HAP-1 (cell line): ENCODE results near the gene SLC12A3.
"Not testable (repeated sequence)": the region's sequence is repeated elsewhere in the genome, so short reads cannot be mapped to it uniquely, and the experiment has no call there.

Experiments
- DNase-seq, 2 experiments: peaks; one replicate each; pipeline ENCODE4 v3.0.0-alpha.2; 2016 to 2020; ENCODE audit warnings: low spot score in 2 of 2
- H3K27me3 ChIP-seq: fragments of 250-450 bp; sonication (Bioruptor Pico); 2 replicates; pipeline ENCODE4 v1.5.1; 2020; ENCODE audit warnings: low read depth, mild to moderate bottlenecking, moderate library complexity
- H3K36me3 ChIP-seq: fragments of 250-450 bp; sonication (Bioruptor Pico); replicated peaks from 2 replicates; pipeline ENCODE4 v1.5.1; 2020; ENCODE audit warnings: mild to moderate bottlenecking
- H3K4me1 ChIP-seq: fragments of 250-450 bp; sonication (Bioruptor Pico); 2 replicates; pipeline ENCODE4 v1.5.1; 2020; ENCODE audit warnings: mild to moderate bottlenecking
- H3K4me3 ChIP-seq: fragments of 250-450 bp; sonication (Bioruptor Pico); 2 replicates; pipeline ENCODE4 v1.5.1; 2020; ENCODE audit warnings: mild to moderate bottlenecking, moderate library complexity
- H3K9me3 ChIP-seq: fragments of 250-450 bp; sonication (Bioruptor Pico); 2 replicates; pipeline ENCODE4 v1.5.1; 2020; ENCODE audit warnings: mild to moderate bottlenecking, moderate library complexity
- in situ Hi-C: fragments of 300-500 bp; cut with MboI; formaldehyde crosslinking; loops from 3 replicates; pipeline ENCODE4 v1.14.3; 2020; ENCODE audit warnings: low sequenced_read_pairs, inconsistent platforms, mixed read lengths

Gene SLC12A3

DNA sequence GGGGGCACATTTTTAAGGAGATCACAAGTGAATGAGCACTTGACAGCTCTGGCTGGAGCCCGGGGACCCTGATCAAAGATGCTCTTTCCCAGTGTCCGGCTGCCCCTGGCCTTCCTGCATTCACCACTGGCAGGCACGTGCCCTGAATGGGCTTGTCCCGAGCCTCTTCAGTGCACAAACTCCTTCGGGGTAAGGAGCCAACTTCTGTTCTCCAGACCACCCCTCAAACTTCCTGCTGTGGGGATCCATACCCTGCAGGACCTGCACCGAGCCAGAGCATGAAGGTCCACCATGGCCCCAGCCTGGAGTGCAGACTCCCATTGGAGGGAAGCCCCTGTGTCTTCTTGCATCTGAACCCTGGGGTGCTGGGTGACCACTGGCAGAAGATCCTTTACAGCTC lies 9.8 kb upstream of the SLC12A3 start:
- H3K4me3 ChIP-seq: no peak overlapping the region
- no peak for DNase-seq
- H3K9me3 ChIP-seq: no peaks in the 10 kb centered on the region
- no peaks in the 10 kb centered on the region for H3K36me3 ChIP-seq
- in situ Hi-C loops: no loop called here
- H3K27me3 ChIP-seq: no peaks in the 10 kb centered on the region
- H3K4me1 ChIP-seq: peaks cover 5% of the 10 kb centered on the region

DNA sequence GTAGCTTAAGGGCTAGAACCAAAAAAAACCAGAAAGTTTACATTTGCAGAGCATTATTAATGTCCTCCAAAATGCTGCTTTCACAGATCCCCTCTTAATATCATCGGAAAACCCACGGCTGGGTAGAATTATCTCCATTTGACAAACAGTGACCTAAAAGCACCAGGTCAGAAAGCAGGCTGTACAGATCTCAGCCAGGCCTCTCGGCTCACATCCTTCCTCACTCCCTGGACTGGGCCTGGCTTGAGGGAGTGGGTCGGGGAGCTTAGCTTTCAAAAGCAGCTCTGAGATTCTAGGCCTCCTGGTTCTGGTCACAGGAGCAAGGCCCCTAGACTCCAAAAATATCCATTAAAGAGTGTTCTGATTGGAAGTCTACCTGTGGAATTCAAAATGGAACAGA lies 9.1 kb upstream of the SLC12A3 start:
- DNase-seq: no peak

DNA sequence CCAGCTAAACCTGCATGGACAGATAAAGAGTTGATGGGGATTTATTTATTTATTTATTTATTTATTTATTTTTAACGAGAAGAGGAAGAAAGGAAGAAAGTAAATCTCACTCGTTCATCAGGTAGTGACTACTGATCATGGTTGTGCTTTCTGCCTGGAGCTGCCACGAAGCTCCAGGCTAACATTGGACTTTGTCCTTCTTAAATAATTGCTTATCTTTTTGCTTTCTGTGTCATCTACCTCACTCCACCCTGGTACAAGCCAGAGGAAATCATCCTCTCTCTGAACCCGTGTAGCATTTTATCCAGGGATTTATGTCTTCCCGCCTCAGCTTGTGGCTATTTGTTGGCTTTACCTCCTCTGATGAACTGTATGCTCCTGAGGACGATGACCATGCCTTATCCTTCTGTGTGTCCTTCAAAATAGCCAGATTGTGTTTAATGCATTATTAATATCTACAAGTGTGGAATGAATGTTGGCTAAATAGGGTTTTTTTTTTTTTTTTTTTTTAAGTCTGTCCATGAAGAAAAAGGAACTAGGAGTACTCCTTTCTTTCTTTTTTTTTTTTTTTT lies 8.0 kb upstream of the SLC12A3 start:
- no peaks in the 10 kb centered on the region for H3K27me3 ChIP-seq
- no peaks in the 10 kb centered on the region for H3K36me3 ChIP-seq
- H3K4me3 ChIP-seq: no peak overlapping the region
- in situ Hi-C loops: no loop called here
- H3K9me3 ChIP-seq: no peaks in the 10 kb centered on the region
- no peak for DNase-seq
- H3K4me1 ChIP-seq: peaks cover 20% of the 10 kb centered on the region

More for the DNA sequence above, 9.1 kb upstream of the SLC12A3 start:
- Histone ChIP-seq H3K4me1 (peaks cover 13% of the 10 kb centered on the region), H3K4me3 (no peak overlapping the region), H3K27me3 (no peaks in the 10 kb centered on the region), H3K36me3 (no peaks in the 10 kb centered on the region), H3K9me3 (no peaks in the 10 kb centered on the region)
- in situ Hi-C loops: no loop called here

DNA sequence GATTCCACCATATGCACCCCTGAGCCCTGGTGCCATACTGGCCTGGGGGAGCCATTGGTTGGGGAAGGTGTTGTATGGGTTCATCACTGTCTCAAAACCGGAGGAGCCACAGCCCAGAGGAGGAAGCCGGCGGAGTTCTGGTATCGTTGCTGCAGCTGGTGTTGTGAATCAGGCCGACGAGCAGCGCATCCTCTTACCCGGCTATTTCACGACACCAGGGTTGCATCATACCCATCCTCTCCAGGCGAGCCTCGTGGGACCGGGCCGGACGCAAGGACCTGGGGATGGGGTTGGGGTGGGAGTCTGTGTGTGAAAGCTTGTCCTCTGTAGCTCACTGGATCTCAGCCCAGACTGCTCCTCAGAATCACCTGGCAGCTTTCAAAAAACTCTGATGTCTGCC lies 6.6 kb upstream of the SLC12A3 start:
- Histone ChIP-seq H3K4me1 (peaks cover 30% of the 10 kb centered on the region), H3K4me3 (no peak overlapping the region), H3K9me3 (no peaks in the 10 kb centered on the region), H3K36me3 (no peaks in the 10 kb centered on the region), H3K27me3 (no peaks in the 10 kb centered on the region)
- in situ Hi-C loops: no loop called here
- DNase-seq: no peak

DNA sequence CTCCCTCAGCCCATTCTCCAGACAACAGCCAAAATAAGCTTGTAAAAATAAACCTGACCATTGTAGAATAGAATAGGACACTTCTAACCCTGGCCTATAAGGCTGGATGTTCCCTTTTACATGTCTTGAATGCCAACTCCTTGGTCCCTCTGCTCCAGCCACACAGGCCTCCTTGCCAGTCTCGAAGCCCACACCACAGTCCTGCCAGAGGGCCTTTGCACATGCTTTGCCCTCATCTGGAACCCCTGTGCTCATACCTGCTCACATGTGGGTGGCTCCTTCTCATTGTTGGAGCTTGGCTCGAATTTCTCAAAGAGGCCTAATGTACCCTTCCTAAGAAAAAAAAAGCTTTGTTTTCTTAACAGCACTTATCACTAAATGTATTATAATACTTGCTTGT lies 5.4 kb upstream of the SLC12A3 start:
- no peaks in the 10 kb centered on the region for H3K9me3 ChIP-seq
- in situ Hi-C loops: no loop called here
- H3K27me3 ChIP-seq: no peaks in the 10 kb centered on the region
- no peak overlapping the region for H3K4me3 ChIP-seq
- H3K36me3 ChIP-seq: no peaks in the 10 kb centered on the region
- no peak for DNase-seq
- peaks cover 35% of the 10 kb centered on the region for H3K4me1 ChIP-seq

DNA sequence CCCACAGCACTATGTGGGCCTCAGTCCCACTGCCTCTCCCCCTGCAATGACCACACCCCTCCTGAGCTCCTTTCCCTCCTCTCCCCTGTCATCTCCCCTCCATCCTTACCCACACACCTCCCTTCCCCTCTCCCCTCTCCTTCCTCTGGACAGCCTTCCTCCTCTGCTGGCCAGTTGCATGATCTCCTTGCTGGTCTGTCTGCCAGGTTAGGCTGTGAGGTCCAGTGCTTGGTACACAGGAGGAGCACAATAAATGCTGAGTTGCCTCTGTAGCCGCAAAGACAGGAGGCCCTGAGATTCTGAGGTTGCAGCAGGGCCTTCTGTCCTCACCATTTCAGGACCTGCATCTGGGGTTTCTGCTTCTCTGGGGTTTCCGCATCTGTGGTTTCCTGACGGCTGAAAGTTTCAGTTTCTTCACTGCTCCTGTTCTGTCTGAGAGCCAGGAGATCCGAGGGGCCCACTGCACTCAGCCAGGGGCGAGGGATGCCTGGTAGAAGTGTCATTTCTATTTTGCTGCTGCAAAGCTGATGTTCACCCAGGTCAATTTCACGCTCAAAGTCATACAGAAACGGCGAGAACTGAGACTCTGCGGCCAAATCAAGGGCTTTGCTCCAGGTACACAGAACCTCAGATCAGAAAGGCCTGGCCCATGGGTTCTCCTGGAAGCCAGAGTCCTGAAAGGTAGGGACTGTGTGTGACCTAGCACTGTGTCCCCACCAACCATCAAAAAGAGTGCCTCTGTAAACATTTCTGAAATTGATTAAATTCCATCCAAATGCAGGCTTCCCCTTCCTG lies 4.6 kb upstream of the SLC12A3 start:
- Histone ChIP-seq H3K4me1 (peaks cover 41% of the 10 kb centered on the region), H3K27me3 (no peaks in the 10 kb centered on the region), H3K4me3 (no peak overlapping the region), H3K9me3 (no peaks in the 10 kb centered on the region), H3K36me3 (no peaks in the 10 kb centered on the region)
- in situ Hi-C loops: no loop called here
- no peak for DNase-seq

DNA sequence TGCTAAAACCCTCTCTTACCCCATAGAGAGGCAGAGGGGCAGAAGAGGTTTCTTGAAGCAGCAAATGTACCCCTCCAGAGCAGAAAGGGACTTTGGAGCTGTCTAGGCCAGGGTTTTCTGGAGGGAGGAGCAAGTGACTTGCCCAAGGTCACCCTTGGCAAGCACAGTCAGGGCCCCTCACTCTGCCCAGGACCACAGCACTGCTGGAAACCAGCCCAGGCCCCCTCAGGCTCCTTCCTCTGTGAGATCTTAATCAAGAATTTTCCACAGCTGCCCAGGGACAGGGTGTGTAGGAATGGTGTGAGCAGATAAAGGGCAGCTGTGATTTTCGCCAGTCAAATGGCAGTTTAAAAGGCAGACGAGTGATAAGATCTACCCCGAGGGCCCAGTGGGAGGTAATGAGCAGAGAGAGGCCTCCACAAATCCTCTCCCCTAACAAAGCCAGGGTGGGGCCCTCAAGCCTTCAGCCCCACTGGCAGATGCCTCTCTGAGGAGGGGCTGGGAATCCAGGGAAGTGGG lies 3.9 kb upstream of the SLC12A3 start:
- no peak overlapping the region for H3K4me3 ChIP-seq
- no peaks in the 10 kb centered on the region for H3K9me3 ChIP-seq
- peak; percentile 97 to 98 for DNase-seq
- in situ Hi-C loops: no loop called here
- H3K4me1 ChIP-seq: peaks cover 41% of the 10 kb centered on the region
- H3K27me3 ChIP-seq: no peaks in the 10 kb centered on the region
- H3K36me3 ChIP-seq: no peaks in the 10 kb centered on the region

DNA sequence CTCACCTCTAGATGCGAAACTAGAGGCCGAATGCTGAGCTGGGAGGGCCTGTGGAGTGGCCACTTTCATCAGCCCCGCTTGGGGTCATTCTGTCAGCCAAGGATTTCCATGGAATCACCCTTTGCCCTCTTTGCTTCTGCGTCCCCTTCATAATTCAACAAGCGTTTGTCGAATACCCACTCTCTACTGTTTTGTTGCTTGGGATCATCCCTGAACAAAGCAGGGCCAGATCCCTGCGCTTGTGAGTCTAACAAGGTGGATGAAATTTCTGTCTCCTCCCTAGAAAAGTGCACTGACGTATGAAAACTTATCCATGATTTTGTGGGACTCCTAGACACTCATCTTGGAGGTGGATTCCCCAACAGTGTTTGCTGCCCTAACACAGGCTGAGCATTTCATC lies 3.3 kb upstream of the SLC12A3 start:
- Histone ChIP-seq H3K36me3 (no peaks in the 10 kb centered on the region), H3K9me3 (no peaks in the 10 kb centered on the region), H3K4me3 (no peak overlapping the region), H3K4me1 (peaks cover 41% of the 10 kb centered on the region), H3K27me3 (no peaks in the 10 kb centered on the region)
- DNase-seq: peak; percentile 62 to 79
- in situ Hi-C loops: no loop called here

DNA sequence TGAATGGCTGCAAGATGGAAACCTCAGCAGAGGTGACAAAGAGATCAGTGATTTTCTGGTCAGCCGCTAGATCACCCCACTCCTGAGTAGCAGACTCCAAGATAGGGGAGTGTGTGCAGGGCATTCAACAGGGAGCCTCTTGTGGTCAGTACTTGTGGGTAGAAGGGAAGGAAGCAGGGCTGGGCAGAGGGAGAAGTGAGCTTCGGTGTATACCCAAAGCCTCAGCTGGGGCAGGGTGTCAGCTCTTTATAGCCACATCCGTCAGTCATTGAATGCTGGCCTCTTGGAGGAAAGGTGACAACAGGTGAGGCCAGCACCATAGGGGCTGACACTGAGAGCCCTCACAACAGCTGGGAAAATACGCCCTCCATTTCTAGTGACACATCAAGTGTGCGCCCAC lies 2.2 kb upstream of the SLC12A3 start:
- Histone ChIP-seq H3K4me1 (peaks cover 46% of the 10 kb centered on the region), H3K9me3 (no peaks in the 10 kb centered on the region), H3K36me3 (no peaks in the 10 kb centered on the region), H3K4me3 (no peak overlapping the region), H3K27me3 (no peaks in the 10 kb centered on the region)
- in situ Hi-C loops: no loop called here
- DNase-seq: no peak

DNA sequence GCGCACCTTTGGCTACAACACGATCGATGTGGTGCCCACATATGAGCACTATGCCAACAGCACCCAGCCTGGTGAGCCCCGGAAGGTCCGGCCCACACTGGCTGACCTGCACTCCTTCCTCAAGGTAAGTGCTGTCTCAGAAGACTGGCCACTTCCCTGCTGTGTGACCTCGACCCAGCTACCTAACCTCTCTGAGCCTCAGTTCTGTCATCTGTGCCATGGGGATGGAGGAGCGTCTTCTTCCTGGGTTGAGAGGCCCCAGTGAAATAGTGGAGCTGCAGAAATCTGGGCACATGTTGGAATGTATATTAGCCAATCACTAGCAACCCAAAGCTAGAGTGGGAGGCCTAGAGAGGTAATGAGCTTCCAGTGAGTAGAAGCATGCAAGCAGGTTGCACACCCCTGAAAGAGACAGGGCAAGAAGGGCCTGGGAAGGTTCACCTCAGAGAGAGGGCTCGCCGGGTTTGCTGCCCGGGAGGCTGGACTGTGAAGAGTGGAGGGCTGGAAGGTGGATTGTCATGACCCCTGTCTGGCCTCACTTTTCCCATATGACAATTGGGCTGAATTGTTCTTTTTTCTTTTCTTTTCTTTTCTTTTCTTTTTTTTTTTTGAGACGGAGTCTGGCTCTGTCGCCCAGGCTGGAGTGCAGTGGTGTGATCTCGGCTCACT lies 521 bp downstream of the SLC12A3 start:
- no peaks in the 10 kb centered on the region for H3K27me3 ChIP-seq
- no peaks in the 10 kb centered on the region for H3K9me3 ChIP-seq
- DNase-seq: no peak
- peaks cover 38% of the 10 kb centered on the region for H3K4me1 ChIP-seq
- H3K36me3 ChIP-seq: no peaks in the 10 kb centered on the region
- in situ Hi-C loops: loop anchor here (5.0 kb wide), 1 partner anchor 72 kb away; no protein-coding TSS in a partner anchor
- no peak overlapping the region for H3K4me3 ChIP-seq

DNA sequence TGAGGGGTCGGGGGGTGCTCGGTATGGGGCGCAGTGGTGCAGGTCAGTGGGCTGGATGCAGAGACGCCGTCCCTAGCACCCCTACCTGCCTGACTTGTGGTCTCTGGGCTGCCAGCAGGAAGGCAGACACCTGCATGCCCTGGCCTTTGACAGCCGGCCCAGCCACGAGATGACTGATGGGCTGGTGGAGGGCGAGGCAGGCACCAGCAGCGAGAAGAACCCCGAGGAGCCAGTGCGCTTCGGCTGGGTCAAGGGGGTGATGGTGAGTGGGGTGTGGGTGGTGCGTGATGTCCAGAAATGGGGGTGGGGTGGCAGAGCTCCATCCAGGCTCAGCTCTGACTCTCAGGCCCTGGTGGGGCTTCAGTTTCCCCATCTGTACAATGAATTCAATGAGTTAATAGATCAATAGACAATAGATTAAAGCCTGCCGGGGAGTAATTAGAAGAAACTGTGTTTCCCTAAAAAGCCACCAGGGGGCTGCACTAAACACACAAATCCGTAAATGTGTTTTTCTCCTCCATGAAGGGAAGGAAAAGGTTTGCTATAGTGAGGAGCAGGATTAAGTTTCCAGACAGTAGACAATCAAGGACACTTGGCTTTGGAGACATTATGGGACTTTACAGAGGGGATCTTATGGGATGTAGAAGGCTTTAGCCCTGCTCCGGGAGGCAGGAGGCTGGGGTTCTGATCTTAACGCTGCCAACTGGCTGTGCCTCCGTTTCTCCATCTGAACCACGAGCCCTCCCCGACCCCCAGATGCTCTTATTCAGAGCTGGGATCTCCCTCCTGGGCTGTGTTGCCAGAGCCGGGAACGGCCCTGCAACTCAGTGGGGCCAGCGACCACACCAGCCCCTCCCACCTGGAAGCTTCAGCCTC lies 2.2 kb downstream of the SLC12A3 start:
- no peaks in the 10 kb centered on the region for H3K9me3 ChIP-seq
- in situ Hi-C loops: loop anchor here (5.0 kb wide), 1 partner anchor 70 kb away; no protein-coding TSS in a partner anchor
- no peaks in the 10 kb centered on the region for H3K36me3 ChIP-seq
- peak; percentile 70 to 87 for DNase-seq
- no peak overlapping the region for H3K4me3 ChIP-seq
- H3K27me3 ChIP-seq: no peaks in the 10 kb centered on the region
- H3K4me1 ChIP-seq: peaks cover 24% of the 10 kb centered on the region

DNA sequence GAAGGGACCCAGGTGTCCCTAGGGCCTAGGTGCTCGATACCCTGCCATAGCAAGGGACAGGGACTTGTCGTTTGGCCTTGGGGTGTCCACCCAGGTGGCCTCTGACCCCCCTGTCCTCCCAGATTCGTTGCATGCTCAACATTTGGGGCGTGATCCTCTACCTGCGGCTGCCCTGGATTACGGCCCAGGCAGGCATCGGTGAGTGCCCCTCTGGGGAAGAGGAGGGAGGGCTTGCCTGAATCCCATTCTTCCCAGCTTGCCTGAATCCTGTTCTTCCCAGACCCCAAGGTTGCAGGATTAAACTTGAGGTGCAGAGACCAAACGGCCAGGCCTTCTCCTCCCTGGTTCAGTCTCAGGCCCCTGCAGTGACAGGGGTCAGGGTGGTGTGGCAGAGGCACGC lies 3.2 kb downstream of the SLC12A3 start:
- no peaks in the 10 kb centered on the region for H3K27me3 ChIP-seq
- in situ Hi-C loops: loop anchor here (5.0 kb wide), 1 partner anchor 69 kb away; no protein-coding TSS in a partner anchor
- DNase-seq: no peak
- H3K36me3 ChIP-seq: no peaks in the 10 kb centered on the region
- H3K4me3 ChIP-seq: no peak overlapping the region
- H3K4me1 ChIP-seq: peaks cover 17% of the 10 kb centered on the region
- H3K9me3 ChIP-seq: no peaks in the 10 kb centered on the region

DNA sequence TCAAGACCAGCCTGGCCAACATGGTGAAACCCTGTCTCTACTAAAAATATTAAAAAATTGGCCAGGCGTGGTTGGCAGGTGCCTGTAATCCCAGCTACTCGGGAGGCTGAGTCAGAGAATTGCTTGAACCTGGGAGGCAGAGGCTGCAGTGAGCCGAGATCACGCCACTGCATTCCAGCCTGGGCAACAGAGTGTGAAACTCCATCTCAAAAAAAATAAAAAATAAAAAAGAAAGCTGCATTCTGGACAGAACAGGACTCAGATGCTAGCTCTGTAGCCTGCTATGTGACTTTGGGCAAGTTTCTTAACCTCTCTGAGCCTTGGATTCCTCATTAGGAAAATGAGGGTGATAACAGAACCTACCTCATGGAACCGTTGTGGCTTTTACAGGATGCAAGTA lies 3.8 kb downstream of the SLC12A3 start:
- H3K27me3 ChIP-seq, H3K4me3 ChIP-seq, H3K9me3 ChIP-seq, DNase-seq, H3K36me3 ChIP-seq: not testable (repeated sequence)
- peaks cover 17% of the 10 kb centered on the region for H3K4me1 ChIP-seq
- in situ Hi-C loops: loop anchor here (5.0 kb wide), 1 partner anchor 69 kb away; no protein-coding TSS in a partner anchor
